ENCODE results near the gene PWWP2B. TPM values are rescaled to one million over a fixed set of nuclear protein-coding genes. Genes with fewer than 3 reads are reported as not detected.

The PWWP2B gene
- total and polyA plus RNA-seq, 2 experiments from 2014 or later = 0.66 to 5.8 TPM

GRCh38 chr10:132462463-132463332 lies 65.7 kb downstream of the PWWP2B start:
- Histone ChIP-seq H2AFZ (no peak overlapping the region), H3K79me2 (ENCODE audit: insufficient read depth) (no peaks in the 10 kb centered on the region), H3K4me2 (ENCODE audit: unreplicated experiment) (no peak overlapping the region), H3K36me3 (ENCODE audit: low read depth) (no peaks in the 10 kb centered on the region), H3K4me1 (ENCODE audit: insufficient read depth) (no peaks in the 10 kb centered on the region), H3K4me3 (no peak overlapping the region), H3K27me3 (replicated peaks; ENCODE audit: insufficient read depth) (no peaks in the 10 kb centered on the region), H3K9me2 (ENCODE audit: insufficient read depth) (no peaks in the 10 kb centered on the region), H3F3A (ENCODE audit: insufficient read depth) (no peaks in the 10 kb centered on the region), H3K27ac (no peak overlapping the region), H4K20me1 (ENCODE audit: insufficient read depth) (no peaks in the 10 kb centered on the region), H3K9ac (no peak overlapping the region), H3K9me3 (ENCODE audit: low read depth) (no peaks in the 10 kb centered on the region)
- no peak for TF ChIP-seq EZH2phosphoT487 (IDR thresholded peaks at IDR 0.05; ENCODE audit: insufficient read depth, low read depth)
- TF ChIP-seq EZH2 (IDR thresholded peaks at IDR 0.05; ENCODE audit: insufficient read depth, poor library complexity, severe bottlenecking) = no peak
- 88 to 91% methylated on average over 28 to 35 of the region's 35 CpGs for WGBS, 2 experiments (ENCODE audit: low coverage in 1 of 2, low lambda C conversion rate in 2 of 2, missing lambda C conversion rate in 2 of 2)
- in situ Hi-C loops (cut with MboI) = no loop called here
- no peak for DNase-seq

DNA sequence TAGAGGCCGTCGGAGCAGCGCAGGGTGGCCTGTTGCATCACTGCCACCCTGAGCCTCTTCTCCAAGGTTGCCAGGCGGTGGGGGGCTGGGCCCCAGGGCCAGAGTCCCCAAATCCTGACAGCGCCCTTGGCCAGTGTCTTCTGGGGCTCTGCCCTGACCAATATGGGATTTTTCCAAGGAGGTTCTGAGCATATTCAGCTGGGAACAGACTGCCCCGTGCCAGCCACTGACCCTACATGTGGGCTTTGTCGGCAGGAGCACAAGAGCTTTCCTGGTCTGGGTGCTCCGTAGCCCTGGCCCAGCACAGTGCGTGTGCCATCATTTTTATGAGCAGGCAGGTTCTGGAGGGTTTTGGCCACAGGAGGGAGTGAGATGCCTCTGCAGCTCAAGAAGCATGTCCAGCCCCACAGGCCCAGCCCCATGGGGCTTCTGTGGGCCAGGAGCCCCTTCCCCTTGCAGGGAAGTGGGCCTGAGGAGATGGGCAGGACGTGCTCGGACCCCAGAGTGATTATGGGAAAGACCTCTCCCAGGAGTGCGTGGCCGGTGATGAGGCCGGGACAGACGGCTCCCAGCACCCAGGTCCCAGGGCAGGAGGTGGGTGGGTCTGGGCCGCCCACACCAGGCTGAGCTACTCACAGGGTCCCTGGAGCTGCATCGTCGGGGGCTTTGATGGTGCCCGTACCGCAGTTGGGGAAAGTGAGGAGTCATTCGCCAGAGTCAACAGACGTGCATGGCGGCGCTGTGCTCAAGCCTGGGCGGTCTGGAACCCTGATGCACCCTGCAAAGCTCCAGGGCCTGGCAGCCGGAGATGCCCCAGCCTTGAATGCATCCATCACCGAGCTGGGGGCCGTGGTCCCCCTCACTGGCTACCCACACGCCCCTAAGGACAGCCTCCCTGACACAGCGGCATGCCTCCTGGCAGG lies 66.6 kb downstream of the PWWP2B start:
- peak overlapping the region; percentile 63 for H2AFZ ChIP-seq
- H3K9me2 ChIP-seq (ENCODE audit: insufficient read depth) = no peaks in the 10 kb centered on the region
- no peaks in the 10 kb centered on the region for H3K9me3 ChIP-seq (ENCODE audit: low read depth)
- H3K36me3 ChIP-seq (ENCODE audit: low read depth) = no peaks in the 10 kb centered on the region
- no peak overlapping the region for H3K4me2 ChIP-seq (ENCODE audit: unreplicated experiment)
- H3K27me3 ChIP-seq (replicated peaks; ENCODE audit: insufficient read depth) = no peaks in the 10 kb centered on the region
- H3K9ac ChIP-seq = no peak overlapping the region
- TF ChIP-seq EZH2phosphoT487 (IDR thresholded peaks at IDR 0.05; ENCODE audit: insufficient read depth, low read depth) (no peak), EZH2 (IDR thresholded peaks at IDR 0.05; ENCODE audit: insufficient read depth, poor library complexity, severe bottlenecking) (no peak)
- no peaks in the 10 kb centered on the region for H3F3A ChIP-seq (ENCODE audit: insufficient read depth)
- WGBS, 2 experiments (ENCODE audit: low coverage in 1 of 2, low lambda C conversion rate in 2 of 2, missing lambda C conversion rate in 2 of 2) = 47 to 49% methylated on average over 28 to 30 of the region's 30 CpGs
- H3K4me3 ChIP-seq = no peak overlapping the region
- DNase-seq = peak; percentile 61
- in situ Hi-C loops (cut with MboI) = no loop called here
- H3K79me2 ChIP-seq (ENCODE audit: insufficient read depth) = no peaks in the 10 kb centered on the region
- no peaks in the 10 kb centered on the region for H3K4me1 ChIP-seq (ENCODE audit: insufficient read depth)
- no peak overlapping the region for H3K27ac ChIP-seq
- no peaks in the 10 kb centered on the region for H4K20me1 ChIP-seq (ENCODE audit: insufficient read depth)

- TF ChIP-seq EZH2 (IDR thresholded peaks at IDR 0.05; ENCODE audit: insufficient read depth, poor library complexity, severe bottlenecking) (no peak), EZH2phosphoT487 (IDR thresholded peaks at IDR 0.05; ENCODE audit: insufficient read depth, low read depth) (no peak)
- Histone ChIP-seq H3K4me2 (ENCODE audit: unreplicated experiment) (no peak overlapping the region), H3K4me3 (no peak overlapping the region), H2AFZ (peak overlapping the region; percentile 63), H3K79me2 (ENCODE audit: insufficient read depth) (no peaks in the 10 kb centered on the region), H3F3A (ENCODE audit: insufficient read depth) (no peaks in the 10 kb centered on the region), H3K9ac (peak overlapping the region; percentile 1; the same call in 1 of the 2 replicates), H3K27me3 (replicated peaks; ENCODE audit: insufficient read depth) (no peaks in the 10 kb centered on the region), H3K9me2 (ENCODE audit: insufficient read depth) (no peaks in the 10 kb centered on the region), H4K20me1 (ENCODE audit: insufficient read depth) (no peaks in the 10 kb centered on the region), H3K9me3 (ENCODE audit: low read depth) (no peaks in the 10 kb centered on the region), H3K36me3 (ENCODE audit: low read depth) (no peaks in the 10 kb centered on the region), H3K27ac (no peak overlapping the region), H3K4me1 (ENCODE audit: insufficient read depth) (no peaks in the 10 kb centered on the region)
- in situ Hi-C loops (cut with MboI) = no loop called here
- peak; percentile 67 for DNase-seq
- 24 to 35% methylated on average over 20 to 22 of the region's 22 CpGs for WGBS, 2 experiments (ENCODE audit: low coverage in 1 of 2, low lambda C conversion rate in 2 of 2, missing lambda C conversion rate in 2 of 2)
Measured at GRCh38 chr10:132464256-132465192, 67.5 kb downstream of the PWWP2B start.
